Astrocyte of the spinal cord (primary cell): Measurements from ENCODE around the gene KPNA2.

Source experiments
- DNase-seq: peaks from one replicate; pipeline ENCODE4 v3.0.0; 2011; ENCODE audit warnings: low read depth, low spot score
- H3K4me3 ChIP-seq: 2 replicates; pipeline ENCODE4 v1.5.1; 2011; ENCODE audit warnings: low read depth, mild to moderate bottlenecking, low read length, moderate library complexity
- CTCF ChIP-seq: IDR thresholded peaks from 2 replicates; pipeline ENCODE4 v1.5.1; 2012; ENCODE audit warnings: low read depth, mild to moderate bottlenecking, low read length, inconsistent platforms
- in situ Hi-C: cut with HindIII; loops from 2 replicates; pipeline ENCODE4 v1.10.0; 2017; ENCODE audit warnings: low sequenced_read_pairs

Gene KPNA2

DNA sequence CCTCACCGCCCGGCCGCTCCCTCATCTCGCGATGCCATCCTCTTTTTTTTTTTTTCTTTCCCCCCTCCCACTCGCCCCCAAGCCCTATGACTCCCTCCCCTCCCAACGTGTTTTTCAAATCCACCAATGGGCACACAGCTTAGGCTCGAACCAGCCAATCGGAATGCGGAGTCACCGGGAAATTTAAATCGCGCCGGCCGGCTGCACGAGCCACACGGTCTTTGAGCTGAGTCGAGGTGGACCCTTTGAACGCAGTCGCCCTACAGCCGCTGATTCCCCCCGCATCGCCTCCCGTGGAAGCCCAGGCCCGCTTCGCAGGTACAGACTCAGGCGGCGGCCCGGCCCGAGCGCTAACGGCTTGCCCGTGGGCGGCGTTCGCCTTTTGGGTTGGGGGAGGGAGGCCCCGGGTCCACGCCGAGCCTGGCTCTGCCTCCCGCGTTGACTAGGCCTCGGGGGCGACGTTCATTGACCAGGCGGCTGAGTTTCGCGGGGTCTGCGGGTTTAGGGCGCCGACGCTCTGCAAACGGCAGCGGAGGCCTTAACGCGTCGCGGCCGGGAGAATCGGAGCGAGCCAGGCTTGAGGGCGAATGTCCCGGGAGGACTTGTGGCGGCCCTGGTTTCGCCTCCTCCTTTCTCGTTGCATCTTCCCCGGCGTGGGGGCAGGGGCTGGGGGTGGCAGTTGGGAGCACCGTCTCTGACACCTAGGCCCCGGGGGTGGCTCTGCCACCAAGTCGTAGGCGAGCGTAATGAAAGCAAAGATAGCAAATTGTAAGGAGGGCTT is at the start of gene KPNA2:
Gene KPNA2 (plus strand): TSS at position 213 of the 781 bp plus-strand sequence. CDS start 1,398 bp downstream, outside the sequence.
- in situ Hi-C loops: no loop called here
- peak; percentile 99 for DNase-seq
- H3K4me3 ChIP-seq: peak within 1 kb of the TSS; percentile 85
- no peak for TF ChIP-seq CTCF

DNA sequence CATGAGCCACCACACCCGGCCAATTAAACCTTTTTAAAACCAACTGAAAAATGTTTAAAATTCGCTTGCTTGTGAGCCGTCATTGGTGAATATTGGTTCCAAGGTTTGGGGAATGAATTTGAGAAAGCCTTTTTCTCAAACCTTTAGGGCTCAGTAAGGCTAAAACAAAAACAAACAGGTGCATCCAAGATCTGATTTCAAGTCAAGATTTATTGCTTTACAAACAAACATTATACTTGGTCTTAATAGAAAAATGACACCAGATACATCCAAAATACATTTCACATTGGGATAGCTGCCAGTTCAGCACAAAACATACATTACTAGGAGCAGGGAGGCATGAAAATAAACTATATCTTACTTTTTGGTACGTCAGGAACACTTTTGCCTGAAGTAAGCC is 44.6 kb upstream of the KPNA2 start:
- DNase-seq: no peak
- H3K4me3 ChIP-seq: no peak overlapping the region
- TF ChIP-seq CTCF: no peak
- in situ Hi-C loops: no loop called here

DNA sequence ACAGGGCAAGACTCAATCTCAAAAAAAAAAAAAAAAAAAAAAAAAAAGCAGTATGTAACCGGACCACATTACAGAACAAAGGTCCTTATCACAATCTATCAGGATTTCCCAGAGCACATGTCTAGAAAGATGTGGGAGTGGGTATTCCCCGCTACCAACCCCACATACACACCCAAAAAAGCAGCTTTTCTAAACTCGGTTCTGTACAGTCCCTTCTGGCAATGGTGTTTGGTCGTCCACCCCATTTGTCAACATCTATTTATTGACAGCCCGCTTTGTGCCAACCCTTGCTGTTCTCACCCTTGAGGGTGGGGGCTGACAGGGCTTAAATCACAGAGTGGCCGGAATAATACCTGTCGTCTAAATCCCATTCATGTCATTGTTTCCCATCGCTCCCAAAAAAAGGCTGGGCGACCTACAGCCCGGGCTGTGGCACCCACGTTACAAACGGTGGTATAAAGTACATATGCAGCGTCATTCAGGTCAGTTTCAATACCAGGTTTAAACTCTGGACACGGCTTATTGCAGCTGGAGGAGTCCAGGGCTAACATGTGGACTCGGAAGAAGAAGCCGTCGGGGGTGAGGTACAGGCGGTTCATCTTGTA is 42.9 kb upstream of the KPNA2 start:
- no peak for DNase-seq
- peak overlapping the region; percentile 77 for H3K4me3 ChIP-seq
- TF ChIP-seq CTCF: no peak
- in situ Hi-C loops: no loop called here

DNA sequence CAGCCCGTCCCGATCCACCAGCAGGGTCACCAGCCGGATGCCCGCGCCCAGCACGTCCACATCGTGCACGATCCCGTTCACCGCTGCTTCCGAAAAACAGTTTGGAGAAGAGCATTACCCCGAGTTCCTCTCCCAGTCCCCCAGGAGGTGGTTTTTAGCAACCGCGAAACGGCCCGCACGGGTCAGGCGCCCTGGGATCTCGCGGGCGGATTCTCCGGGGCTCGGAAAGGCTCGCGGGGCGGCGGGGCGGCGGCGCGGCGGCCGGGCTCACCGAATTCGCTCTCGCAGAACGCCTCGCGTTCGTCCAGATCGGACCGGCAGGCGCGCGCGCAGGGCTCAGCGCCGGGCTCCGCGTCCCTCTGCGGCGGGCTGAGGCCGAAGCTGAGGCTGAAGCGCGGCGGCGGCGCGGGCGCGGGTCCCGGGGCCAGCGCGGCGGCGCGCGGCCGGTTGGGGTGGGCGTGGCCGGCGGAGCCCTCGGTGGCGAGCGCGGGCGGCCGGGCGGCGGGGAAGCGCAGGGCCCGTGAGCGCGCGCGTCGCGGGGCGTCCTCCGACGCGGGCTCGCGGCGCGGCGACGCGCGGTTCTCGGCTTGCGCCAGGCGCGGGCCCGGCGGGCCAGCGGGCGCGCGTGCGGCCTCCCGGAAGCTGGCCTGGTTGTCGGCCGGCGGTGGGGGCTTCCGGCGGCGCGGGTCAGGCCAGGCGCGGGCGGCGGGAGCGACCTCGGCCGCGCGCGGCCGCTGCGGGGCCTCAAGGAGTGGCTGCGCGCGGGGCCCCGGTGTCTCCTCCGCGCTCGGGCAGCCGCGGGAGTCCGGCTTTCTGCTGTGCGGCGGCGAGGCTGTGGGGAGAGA is 42.2 kb upstream of the KPNA2 start:
- H3K4me3 ChIP-seq: peak overlapping the region; percentile 77
- in situ Hi-C loops: no loop called here

GRCh38 chr17:67993998-67994361 is 41.6 kb upstream of the KPNA2 start:
- in situ Hi-C loops: no loop called here
- H3K4me3 ChIP-seq: peak overlapping the region; percentile 66
- DNase-seq: no peak
- TF ChIP-seq CTCF: no peak

More for the DNA sequence above, 42.2 kb upstream of the KPNA2 start:
- DNase-seq: peak; percentile 73
- no peak for TF ChIP-seq CTCF

DNA sequence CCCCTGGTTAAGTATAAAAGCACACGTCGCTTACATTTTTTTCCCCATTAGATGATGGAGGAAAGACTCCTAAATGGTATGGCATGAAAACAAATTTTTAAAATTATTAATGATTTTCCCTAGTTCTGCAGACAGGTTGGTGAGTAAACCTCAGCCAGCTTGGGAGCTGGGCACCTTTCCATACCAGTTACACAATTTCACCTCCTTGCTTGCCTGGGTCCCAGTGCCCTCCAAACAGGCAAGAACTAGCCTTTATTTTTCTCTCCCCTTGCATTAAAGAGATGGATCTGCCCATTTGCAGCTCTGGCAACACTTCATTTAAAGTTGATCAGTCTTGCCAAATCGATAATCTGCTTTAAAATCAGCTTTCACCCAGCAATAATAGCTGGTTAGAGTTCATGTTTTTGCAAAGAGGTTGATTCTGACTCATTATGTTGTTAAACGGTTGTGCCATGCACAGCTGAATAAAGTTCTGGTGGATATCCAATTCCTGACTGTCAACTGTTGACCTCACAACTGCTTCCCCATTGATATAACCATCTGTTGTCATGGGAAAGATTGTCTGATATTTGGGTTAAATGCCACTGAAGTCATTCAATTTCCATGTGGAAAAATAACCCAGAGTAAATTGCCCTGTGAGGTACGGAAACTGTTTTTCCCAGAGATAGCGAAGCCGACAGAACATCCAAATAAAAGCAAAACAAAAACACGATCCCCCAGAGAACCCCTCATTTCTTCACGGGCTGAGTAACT is 40.5 kb upstream of the KPNA2 start:
- DNase-seq: peak; percentile 75
- in situ Hi-C loops: no loop called here

More for the DNA sequence above, 40.5 kb upstream of the KPNA2 start:
- TF ChIP-seq CTCF: no peak
- peak overlapping the region; percentile 52 for H3K4me3 ChIP-seq
